Transverse colon (tissue), 4 donors: ENCODE data around the gene CNTNAP2. TPM values are rescaled to one million over a fixed set of nuclear protein-coding genes. Genes with fewer than 3 reads are reported as not detected.

Experiments used
- DNase-seq: peaks from one replicate; pipeline ENCODE4 v3.0.0-alpha.2; 2019
- H3K27ac ChIP-seq, 4 donors: fragments of 200-600 bp; sonication (generic); 2 replicates each; pipeline ENCODE4 v1.5.1; 2016 to 2018; ENCODE audit warnings: inconsistent platforms in 4 of 4
- H3K27me3 ChIP-seq: fragments of 200-600 bp; sonication (generic); 2 replicates; pipeline ENCODE4 v1.5.1; 2017; ENCODE audit warnings: inconsistent platforms
- H3K36me3 ChIP-seq, 4 donors: fragments of 200-600 bp; sonication (generic); 2 replicates each; pipeline ENCODE4 v1.5.1; 2017 to 2019; ENCODE audit warnings: inconsistent platforms in 4 of 4
- H3K4me1 ChIP-seq, 4 donors: fragments of 200-600 bp; sonication (generic); 2 replicates each; pipeline ENCODE4 v1.5.1; 2017 to 2020; ENCODE audit warnings: inconsistent platforms in 4 of 4
- H3K4me3 ChIP-seq, 4 donors: fragments of 200-600 bp; sonication (generic); 1 replicate in 1 of 4; 2 replicates in 3 of 4; pipeline versions ENCODE4 v1.5.1 to v1.6.1; 2017 to 2019; ENCODE audit warnings: inconsistent platforms in 4 of 4
- H3K9me3 ChIP-seq, 2 donors: fragments of 200-600 bp; sonication (generic); 2 replicates each; pipeline ENCODE4 v1.5.1; 2017 to 2019; ENCODE audit warnings: inconsistent platforms in 2 of 2
- CTCF ChIP-seq, 5 experiments: fragments of 200-600 bp in 3 of 5; fragments of 450-650 bp in 2 of 5; sonication (generic) in 3 of 5; IDR thresholded peaks; 1 replicate in 2 of 5; 2 replicates in 3 of 5; pipeline ENCODE4 v1.5.1; 2016 to 2017; ENCODE audit warnings: antibody characterized with exemption in 5 of 5, inconsistent platforms in 3 of 5, mild to moderate bottlenecking in 2 of 5, moderate library complexity in 1 of 5
- EP300 ChIP-seq: sonication (generic); formaldehyde crosslinking; IDR thresholded peaks from one replicate; pipeline ENCODE4 v1.6.1; 2017; ENCODE audit warnings: antibody characterized with exemption, low read depth
- POLR2A ChIP-seq: fragments of 450-650 bp; IDR thresholded peaks from one replicate; pipeline ENCODE4 v1.6.1; 2016; ENCODE audit warnings: antibody characterized with exemption, mild to moderate bottlenecking, moderate library complexity
- POLR2AphosphoS5 ChIP-seq, 3 donors: sonication (generic); formaldehyde crosslinking; IDR thresholded peaks; one replicate each; pipeline ENCODE4 v1.6.1; 2016; ENCODE audit warnings: antibody characterized with exemption in 3 of 3
- WGBS, 2 donors: methylation state at CpG; one replicate each; pipeline ENCODE4 v1.1.5; 2018; ENCODE audit warnings: low coverage in 1 of 2; 5-methylcytosine and 5-hydroxymethylcytosine counted together
- in situ Hi-C, 4 donors: fragments of 200-750 bp; cut with MboI; loops; one replicate each; pipeline versions ENCODE4 v1.15.0 to v1.15.1; 2017; ENCODE audit warnings: low sequenced_read_pairs in 3 of 4, low pct_ligation_motif_present in 1 of 4, low pct_unique_long_range_greater_than_20kb in 1 of 4
- intact Hi-C: fragments of 100-400 bp; cut with DNase I; formaldehyde crosslinking; loops from one replicate; pipeline ENCODE4 v1.15.1; 2023; ENCODE audit warnings: low total_unique reads
- total RNA-seq, 4 donors: library from RNA; depleted of rRNA; stranded (reverse); fragments of >200 nt; gene quantifications; one replicate each; pipeline ENCODE4 v1.1.0, GENCODE V29; 2016

CNTNAP2 gene
- total RNA-seq, 4 donors from 2014 or later = 0.60 to 2.9 (median 2.4) TPM

- Histone ChIP-seq H3K4me1 (no peaks in the 10 kb centered on the region), H3K27me3 (no peaks in the 10 kb centered on the region), H3K4me3 (no peak overlapping the region), H3K27ac (no peak overlapping the region), H3K36me3 (no peaks in the 10 kb centered on the region), H3K9me3 (no peaks in the 10 kb centered on the region)
- in situ Hi-C loops = no loop called here
- DNase-seq = no peak
- TF ChIP-seq EP300 (no peak), POLR2AphosphoS5 (IDR thresholded peaks at IDR 0.05) (no peak), POLR2A (no peak), CTCF (IDR thresholded peaks at IDR 0.05) (no peak)
- WGBS, 2 donors = 73 to 95% methylated on average over 3 to 4 of the region's 4 CpGs
- intact Hi-C loops = no loop called here
These were observed 542.0 kb downstream of the CNTNAP2 start for GRCh38 chr7:146658604-146659003.

- intact Hi-C loops (no loop called here), in situ Hi-C loops (no loop called here)
- Histone ChIP-seq H3K27me3 (no peaks in the 10 kb centered on the region), H3K36me3 (no peaks in the 10 kb centered on the region), H3K4me1 (no peaks in the 10 kb centered on the region), H3K9me3 (no peaks in the 10 kb centered on the region), H3K4me3 (no peak overlapping the region), H3K27ac (no peak overlapping the region)
- 27 to 76% methylated on average over 1 to 3 of the region's 3 CpGs for WGBS, 2 donors
- no peak for TF ChIP-seq POLR2A
- no peak for TF ChIP-seq EP300
- no peak for TF ChIP-seq CTCF (IDR thresholded peaks at IDR 0.05)
- no peak for TF ChIP-seq POLR2AphosphoS5 (IDR thresholded peaks at IDR 0.05)
- DNase-seq = no peak
These were observed 543.1 kb downstream of the CNTNAP2 start for GRCh38 chr7:146659732-146660131.

GRCh38 chr7:146660839-146661238 is 544.2 kb downstream of the CNTNAP2 start:
- Histone ChIP-seq H3K4me3 (no peak overlapping the region), H3K9me3 (no peaks in the 10 kb centered on the region), H3K27me3 (no peaks in the 10 kb centered on the region), H3K4me1 (no peaks in the 10 kb centered on the region), H3K36me3 (no peaks in the 10 kb centered on the region), H3K27ac (no peak overlapping the region)
- in situ Hi-C loops = no loop called here
- TF ChIP-seq POLR2A = no peak
- TF ChIP-seq CTCF (IDR thresholded peaks at IDR 0.05) = no peak
- no peak for TF ChIP-seq EP300
- TF ChIP-seq POLR2AphosphoS5 (IDR thresholded peaks at IDR 0.05) = no peak
- intact Hi-C loops = no loop called here
- no peak for DNase-seq
- WGBS, 2 donors = 43 to 48% methylated on average over 1 to 5 of the region's 5 CpGs

GRCh38 chr7:146661435-146661834 is 544.8 kb downstream of the CNTNAP2 start:
- Histone ChIP-seq H3K36me3 (no peaks in the 10 kb centered on the region), H3K4me1 (no peaks in the 10 kb centered on the region), H3K4me3 (no peak overlapping the region), H3K27ac (no peak overlapping the region), H3K27me3 (no peaks in the 10 kb centered on the region), H3K9me3 (no peaks in the 10 kb centered on the region)
- intact Hi-C loops = no loop called here
- no peak for DNase-seq
- in situ Hi-C loops = no loop called here
- TF ChIP-seq POLR2AphosphoS5 (IDR thresholded peaks at IDR 0.05) (no peak), CTCF (IDR thresholded peaks at IDR 0.05) (no peak), EP300 (no peak), POLR2A (no peak)
